DMS53 treated with DMSO at 0.1 percent for 48 hours (cell line): Measurements from ENCODE around the gene VAPA.

Experiments
- DNase-seq: peaks from one replicate; lab custom pipeline; 2025; ENCODE audit not compliant: unreplicated experiment; lab: John Stamatoyannopoulos, UW

VAPA gene

GRCh38 chr18:9933865-9934264, 20.0 kb downstream of the VAPA start:
- no peak for DNase-seq

- DNase-seq = no peak
These were observed 20.5 kb downstream of the VAPA start for GRCh38 chr18:9934274-9934673.

GRCh38 chr18:9941103-9941502, 27.3 kb downstream of the VAPA start:
- DNase-seq = no peak

GRCh38 chr18:9941660-9942059, 27.8 kb downstream of the VAPA start:
- DNase-seq = no peak

GRCh38 chr18:9943311-9943710, 29.5 kb downstream of the VAPA start:
- no peak for DNase-seq

- no peak for DNase-seq
These were observed 31.0 kb downstream of the VAPA start for GRCh38 chr18:9944805-9945204.

- DNase-seq = no peak
These were observed 33.0 kb downstream of the VAPA start for GRCh38 chr18:9946831-9947230.

GRCh38 chr18:9947248-9947647, 33.4 kb downstream of the VAPA start:
- DNase-seq = no peak

- DNase-seq = no peak
These were observed 35.5 kb downstream of the VAPA start for GRCh38 chr18:9949315-9949714.

- DNase-seq = no peak
These were observed 36.0 kb downstream of the VAPA start for GRCh38 chr18:9949861-9950260.

GRCh38 chr18:9950289-9951016, 36.6 kb downstream of the VAPA start:
- DNase-seq = no peak

GRCh38 chr18:9951022-9951859, 37.4 kb downstream of the VAPA start:
- peak; percentile 21 for DNase-seq

- no peak for DNase-seq
These were observed 39.0 kb downstream of the VAPA start for GRCh38 chr18:9952633-9953416.

- DNase-seq = no peak
These were observed 45.1 kb downstream of the VAPA start for GRCh38 chr18:9958861-9959399.

- no peak for DNase-seq
These were observed 45.7 kb downstream of the VAPA start for GRCh38 chr18:9959564-9959963.

- DNase-seq = no peak
These were observed 46.6 kb downstream of the VAPA start for GRCh38 chr18:9960258-9960904.

- DNase-seq = no peak
These were observed 47.2 kb downstream of the VAPA start for GRCh38 chr18:9961041-9961440.

- DNase-seq = no peak
These were observed 52.2 kb downstream of the VAPA start for GRCh38 chr18:9965711-9966624.

GRCh38 chr18:9968081-9968848, 54.4 kb downstream of the VAPA start:
- DNase-seq = no peak
